Spleen (tissue), 7 donors: Measurements from ENCODE around the gene PLEKHF1.

ENCODE experiments used
- POLR2A ChIP-seq, 3 donors: fragments of 450-650 bp; IDR thresholded peaks; one replicate each; pipeline ENCODE4 v1.5.1; 2017; ENCODE audit warnings: antibody characterized with exemption in 3 of 3, mild to moderate bottlenecking in 1 of 3
- POLR2AphosphoS5 ChIP-seq, 3 donors: sonication (generic); formaldehyde crosslinking; IDR thresholded peaks; one replicate each; pipeline ENCODE4 v1.5.1; 2017; ENCODE audit warnings: antibody characterized with exemption in 3 of 3
- TF ChIP-seq, protein P1 (sequence below), 11 experiments: fragments of 200-600 bp in 7 of 11; fragments of 450-650 bp in 4 of 11; sonication (generic) in 4 of 11; IDR thresholded peaks in 8 of 11; conservative IDR thresholded peaks in 3 of 11; 1 replicate in 7 of 11; 2 replicates in 4 of 11; pipeline versions ENCODE4 v1.4.0 to v1.8.0; 2016 to 2021; ENCODE audit warnings: antibody characterized with exemption in 11 of 11, inconsistent platforms in 4 of 11, mild to moderate bottlenecking in 1 of 11
- donor health status: DM: no; HTN: no; CAD: no; lungs with moderate emphysema.
- donor health status: DM: no; HTN: no; CAD: no.
- donor health status: DM: no; HTN: no; CAD: no.

DNA sequence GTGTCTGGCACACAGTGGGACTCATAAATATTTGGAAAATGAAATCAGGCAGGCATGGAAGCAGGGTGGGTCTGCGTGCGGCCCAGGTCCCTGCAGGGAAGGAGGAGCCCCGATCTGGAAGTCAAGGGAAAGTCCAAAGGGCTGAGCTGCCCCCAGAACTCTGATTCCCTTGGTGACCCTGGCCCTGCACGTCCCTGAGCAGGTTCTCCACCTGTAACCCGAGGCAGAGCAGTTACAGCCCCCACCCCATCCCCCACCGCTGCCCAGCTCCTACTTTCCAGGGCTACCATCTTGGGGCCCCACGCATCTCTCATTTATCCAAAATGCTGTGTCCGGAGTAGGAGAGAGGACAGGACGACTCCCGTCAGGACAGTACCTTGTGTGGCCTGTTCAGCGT, 2.1 kb downstream of the PLEKHF1 start:
- TF ChIP-seq POLR2A (IDR thresholded peaks at IDR 0.05): no peak
- TF ChIP-seq, protein P1, sequence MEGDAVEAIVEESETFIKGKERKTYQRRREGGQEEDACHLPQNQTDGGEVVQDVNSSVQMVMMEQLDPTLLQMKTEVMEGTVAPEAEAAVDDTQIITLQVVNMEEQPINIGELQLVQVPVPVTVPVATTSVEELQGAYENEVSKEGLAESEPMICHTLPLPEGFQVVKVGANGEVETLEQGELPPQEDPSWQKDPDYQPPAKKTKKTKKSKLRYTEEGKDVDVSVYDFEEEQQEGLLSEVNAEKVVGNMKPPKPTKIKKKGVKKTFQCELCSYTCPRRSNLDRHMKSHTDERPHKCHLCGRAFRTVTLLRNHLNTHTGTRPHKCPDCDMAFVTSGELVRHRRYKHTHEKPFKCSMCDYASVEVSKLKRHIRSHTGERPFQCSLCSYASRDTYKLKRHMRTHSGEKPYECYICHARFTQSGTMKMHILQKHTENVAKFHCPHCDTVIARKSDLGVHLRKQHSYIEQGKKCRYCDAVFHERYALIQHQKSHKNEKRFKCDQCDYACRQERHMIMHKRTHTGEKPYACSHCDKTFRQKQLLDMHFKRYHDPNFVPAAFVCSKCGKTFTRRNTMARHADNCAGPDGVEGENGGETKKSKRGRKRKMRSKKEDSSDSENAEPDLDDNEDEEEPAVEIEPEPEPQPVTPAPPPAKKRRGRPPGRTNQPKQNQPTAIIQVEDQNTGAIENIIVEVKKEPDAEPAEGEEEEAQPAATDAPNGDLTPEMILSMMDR (IDR thresholded peaks at IDR 0.05 in 8 of 11, conservative IDR thresholded peaks at IDR 0.05 in 3 of 11): no peak
- TF ChIP-seq POLR2AphosphoS5 (IDR thresholded peaks at IDR 0.05): no peak
